Measurements from ENCODE around the gene HSPBP1.
A peak's percentile ranks its signal among the peaks of the same experiment; 100 is the strongest.

Gene HSPBP1

DNA sequence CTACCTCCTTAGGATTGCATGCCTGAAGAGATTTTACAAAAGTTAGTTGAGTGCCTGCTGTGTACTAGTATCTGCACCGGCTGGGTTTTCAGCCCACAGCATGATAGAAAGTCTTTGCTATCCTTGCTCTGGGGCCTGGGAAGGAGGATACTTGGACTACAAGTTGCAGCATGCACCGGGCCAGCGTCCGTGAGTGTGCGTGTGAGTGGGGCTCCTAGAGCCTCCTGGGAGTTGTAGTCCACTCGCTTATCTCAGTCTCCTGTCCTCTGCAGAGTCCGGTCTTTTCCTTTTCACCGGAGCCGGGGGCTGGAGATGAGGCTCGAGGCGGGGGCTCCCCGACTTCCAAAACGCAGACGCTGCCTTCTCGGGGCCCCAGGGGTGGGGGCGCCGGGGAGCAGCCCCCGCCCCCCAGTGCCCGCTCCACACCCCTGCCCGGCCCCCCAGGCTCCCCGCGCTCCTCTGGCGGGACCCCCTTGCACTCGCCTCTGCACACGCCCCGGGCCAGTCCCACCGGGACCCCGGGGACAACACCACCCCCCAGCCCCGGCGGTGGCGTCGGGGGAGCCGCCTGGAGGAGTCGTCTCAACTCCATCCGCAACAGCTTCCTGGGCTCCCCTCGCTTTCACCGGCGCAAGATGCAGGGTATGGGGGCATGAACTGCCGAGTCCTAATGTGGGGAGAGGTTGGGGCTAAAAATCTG is 24.5 kb upstream of the HSPBP1 start:
- no peak for DNase-seq

DNA sequence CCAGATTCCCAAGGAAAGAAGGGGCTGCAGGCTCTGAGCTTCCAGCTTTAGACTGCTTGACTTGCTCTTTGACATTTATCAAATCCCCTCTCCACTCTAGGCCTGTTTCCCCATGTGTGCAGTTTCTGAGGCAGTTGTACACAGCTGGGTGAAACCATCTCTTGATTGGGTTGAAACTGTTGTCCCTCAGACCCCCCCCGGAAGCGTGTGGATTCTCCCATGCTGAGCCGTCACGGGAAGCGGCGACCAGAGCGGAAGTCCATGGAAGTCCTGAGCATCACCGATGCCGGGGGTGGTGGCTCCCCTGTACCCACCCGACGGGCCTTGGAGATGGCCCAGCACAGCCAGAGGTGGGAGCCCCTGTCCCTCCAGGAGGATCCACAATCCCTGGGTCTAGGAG is 23.6 kb upstream of the HSPBP1 start:
- DNase-seq = no peak

DNA sequence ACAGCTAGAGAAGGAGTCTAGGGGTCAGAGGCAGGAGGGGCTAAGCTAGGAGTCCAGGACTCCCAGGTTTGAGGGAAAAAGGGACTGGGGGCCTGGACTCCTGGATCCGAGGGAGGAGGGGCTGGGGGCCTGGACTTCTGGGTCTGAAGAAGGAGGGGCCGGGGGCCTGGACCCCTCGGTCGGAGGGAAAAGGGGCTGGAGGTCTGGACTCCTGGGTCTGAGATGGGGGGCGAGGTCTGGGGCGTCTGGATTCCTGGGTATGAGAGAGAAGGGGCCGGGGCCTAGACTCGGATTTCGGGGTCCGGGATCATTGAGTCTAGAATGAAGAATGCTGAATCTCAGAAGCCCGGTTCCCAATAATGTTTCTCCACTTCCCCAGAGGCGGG is 22.4 kb upstream of the HSPBP1 start:
- DNase-seq = no peak

DNA sequence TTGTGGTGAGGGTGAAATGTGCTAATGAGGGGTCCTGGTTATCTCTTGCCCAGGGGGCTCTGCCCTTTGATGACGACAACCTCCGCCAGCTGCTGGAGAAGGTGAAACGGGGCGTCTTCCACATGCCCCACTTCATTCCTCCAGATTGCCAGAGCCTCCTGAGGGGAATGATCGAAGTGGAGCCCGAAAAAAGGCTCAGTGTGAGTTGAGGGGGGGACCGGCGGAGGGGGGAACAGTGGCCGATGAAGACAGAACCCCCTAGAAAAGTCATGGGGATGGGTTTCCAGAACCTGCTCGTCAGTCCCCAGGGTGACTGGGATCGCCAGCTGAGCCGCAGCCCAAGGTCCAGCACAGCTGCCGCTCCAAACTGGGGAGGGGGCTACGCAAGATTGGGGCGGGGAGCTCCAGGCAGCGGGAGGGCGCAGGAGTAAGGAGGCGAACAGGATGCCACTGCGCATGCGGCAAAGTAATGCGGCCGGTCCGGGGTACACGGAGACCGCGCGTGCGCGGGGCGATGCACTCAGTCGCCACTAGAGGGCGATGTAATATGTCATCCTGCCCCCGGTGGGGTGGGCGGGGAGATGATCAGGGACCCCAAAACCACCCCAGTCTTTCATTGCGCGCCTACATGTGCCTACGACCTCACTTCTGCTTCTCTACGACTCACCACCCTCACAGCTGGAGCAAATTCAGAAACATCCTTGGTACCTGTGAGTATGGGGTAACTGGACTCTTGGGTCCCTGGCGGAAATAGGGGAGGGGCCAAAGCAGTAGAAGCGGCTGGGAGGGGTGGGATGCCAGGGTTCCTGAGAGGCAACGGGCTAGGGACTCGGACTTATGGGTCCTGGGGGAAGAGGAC is 21.8 kb upstream of the HSPBP1 start:
- DNase-seq = peak; percentile 93

DNA sequence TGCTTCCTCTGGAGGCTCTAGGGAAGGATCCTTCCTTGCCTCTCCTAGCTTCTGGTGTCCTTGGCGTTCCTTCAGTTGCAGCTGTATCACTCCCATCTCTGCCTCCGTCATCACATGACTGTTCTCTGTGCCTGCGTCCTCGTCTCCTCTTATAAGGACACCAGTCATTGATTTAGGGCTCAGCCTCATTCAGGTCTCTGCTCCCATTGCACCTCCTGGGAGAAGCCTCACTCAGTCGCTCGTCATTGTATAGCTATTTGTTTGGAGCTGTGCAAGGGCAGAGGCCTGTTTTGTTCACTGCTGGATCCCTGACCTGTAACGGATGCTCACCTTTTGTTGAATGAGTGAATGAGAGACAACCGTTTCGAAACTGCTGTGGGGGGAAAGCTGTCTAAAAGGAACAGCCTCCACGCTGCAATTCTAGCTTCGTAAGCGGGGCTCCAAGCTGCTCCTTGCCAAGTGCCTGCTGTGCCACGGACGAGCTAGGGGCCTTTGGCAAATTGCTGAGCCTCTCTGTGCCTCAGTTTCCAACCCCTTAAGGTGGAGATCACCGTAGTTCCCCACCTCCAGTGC is 21.1 kb upstream of the HSPBP1 start:
- DNase-seq = no peak

DNA sequence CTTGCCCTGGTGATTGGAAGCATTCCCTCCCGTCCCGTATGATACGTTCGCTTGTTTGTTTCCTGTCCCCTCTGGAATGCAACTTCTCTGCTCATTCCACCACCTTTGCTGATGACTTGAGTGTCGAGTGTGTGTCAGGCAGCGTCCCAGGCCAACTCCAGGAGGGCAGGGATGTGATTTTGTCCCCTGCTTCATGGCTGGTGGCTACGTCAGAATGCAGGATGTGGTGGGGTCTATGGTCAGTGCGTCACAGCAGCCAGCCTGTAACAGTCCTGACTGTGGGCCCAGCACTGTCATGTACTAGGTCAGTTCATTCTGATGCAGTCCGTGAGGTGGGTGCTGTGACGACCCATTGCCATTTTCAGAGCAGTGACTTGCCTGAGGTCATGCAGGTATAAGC is 20.1 kb upstream of the HSPBP1 start:
- DNase-seq = no peak

DNA sequence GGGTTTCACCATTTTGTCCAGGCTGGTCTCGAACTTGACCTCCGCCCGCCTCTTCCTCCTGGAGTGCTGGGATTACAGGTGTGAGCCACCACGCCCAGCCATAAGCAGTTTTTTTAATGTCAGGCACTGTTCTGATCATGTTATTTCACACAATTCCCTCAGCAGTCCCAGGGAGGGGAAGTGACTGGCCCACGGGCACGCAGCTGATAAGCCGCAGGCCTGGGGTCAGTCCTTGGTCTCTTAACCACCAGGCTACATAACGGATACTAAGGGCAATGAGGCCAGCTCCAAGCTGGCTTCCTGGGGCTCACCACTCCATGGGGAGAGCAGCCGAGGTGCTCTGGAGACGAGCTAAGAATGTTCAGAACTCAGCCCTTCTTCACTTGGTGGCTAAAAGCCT is 17.4 kb upstream of the HSPBP1 start:
- DNase-seq = no peak

DNA sequence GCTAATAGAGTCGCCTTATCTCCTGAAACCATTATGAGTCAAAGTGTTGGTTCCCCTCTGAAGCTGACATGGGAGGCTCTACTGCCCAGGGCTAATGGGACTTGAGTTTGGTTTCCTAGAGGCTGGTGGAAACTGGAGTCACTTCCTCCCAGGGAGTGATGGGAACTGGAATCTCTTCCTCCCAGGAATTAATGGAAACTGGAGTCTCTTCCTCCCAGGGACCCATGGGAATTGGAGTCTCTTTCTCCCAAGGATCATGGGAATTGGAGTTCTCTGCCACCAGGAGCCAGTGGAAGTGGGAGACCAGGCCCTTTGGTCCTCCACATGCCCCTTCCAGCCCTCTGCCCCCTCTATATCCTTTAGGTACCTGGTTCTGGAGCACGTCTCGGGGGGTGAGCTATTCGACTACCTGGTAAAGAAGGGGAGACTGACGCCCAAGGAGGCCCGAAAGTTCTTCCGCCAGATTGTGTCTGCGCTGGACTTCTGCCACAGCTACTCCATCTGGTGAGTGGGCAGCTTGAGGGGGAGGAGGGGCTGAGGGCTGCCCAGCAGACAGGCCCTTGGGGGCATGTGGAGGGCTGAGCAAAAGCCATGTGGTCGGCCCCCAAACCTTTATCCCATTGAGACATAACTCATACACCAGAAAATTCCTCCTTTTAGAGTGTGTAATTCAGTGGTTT is 9.3 kb upstream of the HSPBP1 start:
- DNase-seq = no peak

DNA sequence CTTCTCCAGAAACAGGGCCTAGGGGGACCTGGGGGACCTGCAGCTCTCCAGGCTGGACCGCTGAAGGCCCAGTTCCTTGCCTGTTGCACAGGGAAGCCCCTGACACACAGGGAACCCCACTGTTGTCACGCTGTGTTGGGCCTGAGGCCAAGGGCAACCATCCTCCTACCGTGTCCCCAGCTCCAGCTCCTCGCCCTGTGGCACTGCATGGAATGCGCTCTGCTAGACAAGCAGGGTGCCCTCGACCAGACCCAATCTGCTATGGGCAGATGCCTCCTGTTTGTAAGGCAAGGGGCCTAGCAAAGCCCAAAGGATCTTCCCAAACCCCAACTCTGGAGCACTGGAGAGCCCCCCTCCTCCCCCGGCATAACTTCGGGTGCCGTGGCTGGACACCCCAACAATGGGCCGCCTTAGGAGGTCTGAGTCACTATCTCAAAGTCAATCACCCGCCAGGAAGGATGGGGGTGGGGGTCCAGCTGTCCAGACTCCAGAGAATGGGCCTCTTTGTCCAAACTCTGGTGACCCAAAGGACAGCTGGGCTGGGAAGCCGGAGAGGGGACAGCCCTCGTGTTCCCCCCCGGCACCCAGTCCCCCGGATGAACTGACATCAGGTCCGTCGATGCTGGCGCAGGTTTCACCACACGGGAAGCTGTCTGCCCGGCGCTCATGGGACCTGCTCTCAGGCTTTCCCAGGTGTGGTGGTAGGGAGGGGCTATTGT is 7.6 kb upstream of the HSPBP1 start:
- no peak for DNase-seq

DNA sequence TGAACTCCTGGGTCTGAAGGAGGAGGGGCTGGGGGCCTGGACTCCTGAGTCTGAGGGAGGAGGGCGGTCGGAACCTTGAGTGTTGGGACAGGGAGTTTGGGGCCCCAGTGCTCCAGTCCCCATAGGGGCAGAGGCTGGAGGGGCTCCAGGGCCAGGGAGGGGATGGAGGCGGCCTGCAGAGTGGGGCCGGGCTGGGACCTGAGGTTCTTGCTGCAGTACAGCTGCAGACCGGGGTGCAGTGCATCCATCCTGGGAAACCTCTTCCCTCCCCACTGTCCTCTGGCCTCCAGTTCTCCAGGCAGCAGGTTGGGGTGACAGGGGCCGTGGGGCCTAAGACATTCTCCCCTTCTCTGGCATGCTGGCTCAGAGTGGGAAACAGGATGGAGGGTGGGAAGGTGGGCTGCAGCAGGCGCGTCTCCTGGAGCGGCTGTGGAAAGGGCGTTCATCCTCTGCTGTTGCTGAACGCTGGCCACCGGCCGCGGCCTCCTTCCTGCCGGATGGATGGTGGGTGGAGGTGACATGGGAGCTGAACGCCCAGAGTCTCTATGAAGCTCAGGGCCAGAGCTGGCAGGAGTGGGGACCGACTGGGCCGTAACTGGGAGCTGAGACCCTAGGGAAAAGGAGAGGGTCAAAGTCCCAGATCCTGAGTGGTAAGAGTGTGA is 5.5 kb upstream of the HSPBP1 start:
- DNase-seq = no peak

DNA sequence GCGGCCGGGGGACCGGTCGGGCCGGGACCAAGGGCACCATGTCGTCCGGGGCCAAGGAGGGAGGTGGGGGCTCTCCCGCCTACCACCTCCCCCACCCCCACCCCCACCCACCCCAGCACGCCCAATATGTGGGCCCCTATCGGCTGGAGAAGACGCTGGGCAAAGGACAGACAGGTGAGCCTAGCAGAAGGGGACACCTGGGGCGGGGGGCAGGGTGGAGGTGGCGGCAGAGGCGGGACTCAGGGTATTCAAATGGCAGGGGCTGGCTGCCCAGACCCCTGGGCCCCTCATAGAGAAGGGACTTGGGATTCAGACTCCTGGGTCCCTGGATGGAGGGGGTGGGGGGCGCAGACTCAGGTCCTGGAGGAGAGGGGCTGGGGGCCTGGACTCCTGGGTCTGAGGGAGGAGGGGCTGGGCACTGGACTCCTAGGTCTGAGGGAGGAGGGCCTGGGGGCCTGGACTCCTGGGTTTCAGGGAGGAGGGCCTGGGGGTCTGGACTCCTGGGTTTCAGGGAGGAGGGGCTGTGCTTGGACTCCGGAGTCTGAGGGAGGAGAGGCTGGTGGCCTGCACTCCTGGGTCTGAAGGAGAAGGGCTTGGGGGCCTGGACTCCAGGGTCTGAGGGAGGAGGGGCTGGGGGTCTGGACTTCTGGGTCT is 4.6 kb upstream of the HSPBP1 start:
- DNase-seq = no peak

DNA sequence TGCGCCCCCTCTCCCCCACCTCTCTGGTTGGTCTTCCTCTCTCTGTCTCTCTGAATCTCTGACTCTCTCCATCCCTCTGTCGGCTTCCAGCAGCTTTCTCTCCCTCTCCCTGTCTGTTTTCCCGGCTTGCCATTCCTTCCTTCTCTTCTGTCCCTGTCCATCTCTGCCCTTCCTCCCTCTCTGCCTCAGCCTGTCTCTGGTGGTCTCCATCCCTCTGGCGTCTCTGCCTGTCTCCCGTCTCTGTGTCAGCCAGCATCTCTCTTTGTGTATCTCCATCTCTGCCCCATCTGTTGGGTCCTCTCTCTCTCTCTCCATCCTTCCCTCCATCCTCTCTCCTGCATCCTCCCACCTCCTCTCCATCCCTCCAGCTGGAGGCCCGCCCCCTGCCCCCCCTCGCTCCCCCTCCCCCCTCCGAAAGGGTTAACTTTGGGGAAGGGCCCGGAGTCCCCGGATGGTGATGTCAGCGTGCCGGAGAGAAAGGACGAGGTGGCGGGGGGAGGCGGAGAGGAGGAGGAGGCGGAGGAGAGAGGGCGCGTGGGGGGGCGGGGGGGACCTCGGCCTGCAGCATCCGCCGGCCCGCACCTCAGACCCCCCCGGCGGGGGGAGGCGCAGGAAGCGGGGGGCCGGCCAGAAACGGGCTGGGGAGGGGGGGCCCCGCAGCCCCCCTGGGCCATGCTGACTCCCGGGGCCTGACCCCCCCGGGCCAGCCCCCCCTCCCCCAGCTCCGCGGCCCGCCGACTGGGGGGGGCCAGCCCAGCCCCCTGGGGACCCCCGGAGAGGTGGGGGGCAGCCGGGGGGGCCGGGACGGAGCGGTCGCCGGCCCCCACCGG is 3.9 kb upstream of the HSPBP1 start, which contains the start of gene BRSK1:
BRSK1 (plus strand) TSS at position 450 of the 830 bp plus-strand sequence. CDS start 446 bp downstream, outside the sequence.
- DNase-seq = peak; percentile 87

DNA sequence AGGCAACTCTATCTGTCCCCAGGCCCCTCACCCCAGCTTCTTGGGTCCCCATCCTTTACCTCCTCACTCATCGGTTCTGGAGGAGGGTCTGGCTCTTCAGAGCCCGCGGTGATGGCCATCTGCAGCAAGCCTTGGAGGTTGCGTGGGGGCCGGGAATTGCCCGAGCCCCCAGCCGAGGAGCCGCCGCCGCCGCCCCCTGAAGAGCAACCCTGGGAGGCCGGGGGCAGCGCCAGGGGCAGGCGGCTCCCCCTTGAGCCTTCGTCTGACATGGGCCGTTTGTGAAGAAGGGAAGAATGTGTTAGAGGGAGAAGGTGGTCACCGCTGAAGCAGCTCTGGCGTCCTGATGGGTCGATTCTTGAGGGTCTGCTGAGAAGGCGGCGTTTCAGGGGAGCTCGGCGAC is 570 bp downstream of the HSPBP1 start:
- no peak for DNase-seq

DNA sequence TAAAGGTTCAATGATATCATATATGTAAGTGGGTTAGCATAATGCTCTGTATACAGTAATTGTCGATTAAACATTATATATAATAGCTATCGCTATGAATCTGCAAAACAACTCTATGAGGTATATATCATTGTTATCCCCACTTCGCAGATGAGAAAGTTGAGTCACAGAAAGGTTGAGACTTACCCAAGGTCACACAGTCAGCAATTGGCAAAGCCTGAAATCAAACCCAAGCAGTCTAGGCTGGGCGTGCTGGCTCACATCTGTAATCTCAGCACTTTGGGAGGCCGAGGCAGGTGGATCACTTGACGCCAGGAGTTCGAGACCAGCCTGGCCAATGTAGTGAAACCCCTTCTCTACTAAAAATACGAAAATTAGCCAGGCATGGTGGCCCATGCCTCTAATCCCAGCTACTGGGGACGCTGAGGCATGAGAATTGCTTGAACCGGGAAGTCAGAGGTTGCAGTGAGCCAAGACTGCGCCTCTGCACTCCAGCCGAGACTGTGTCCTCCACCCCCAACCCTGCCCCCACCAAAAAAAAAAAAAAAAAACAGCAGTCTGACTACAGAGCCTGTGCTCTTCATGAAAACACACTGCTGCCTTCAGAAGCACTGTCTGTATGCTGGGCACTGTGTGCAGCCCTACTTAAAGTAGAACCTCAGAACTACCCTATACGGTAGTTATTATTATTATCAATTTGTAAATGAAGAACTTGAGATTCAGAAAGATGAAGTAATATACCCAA is 1.3 kb downstream of the HSPBP1 start:
- no peak for DNase-seq

DNA sequence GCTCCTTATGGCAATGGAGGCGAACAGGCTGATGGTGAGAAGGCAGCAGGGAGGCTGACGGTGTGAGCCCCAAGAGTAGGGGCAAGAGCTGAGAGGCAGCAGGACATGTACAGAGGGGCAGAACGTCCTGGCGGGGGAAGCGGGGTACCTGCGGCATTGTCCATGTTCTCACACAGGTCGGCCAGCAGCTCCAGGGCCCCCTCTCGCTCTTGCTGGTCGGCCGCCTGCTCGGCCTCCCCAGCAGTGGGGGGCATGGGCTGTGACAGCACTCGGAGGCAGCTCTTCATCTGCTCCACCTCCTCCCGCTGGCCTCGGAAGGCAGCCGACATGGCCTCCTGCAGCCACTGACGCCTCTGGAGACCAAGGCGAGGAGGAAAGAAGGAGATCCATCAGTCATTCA is 2.4 kb downstream of the HSPBP1 start:
- no peak for DNase-seq

DNA sequence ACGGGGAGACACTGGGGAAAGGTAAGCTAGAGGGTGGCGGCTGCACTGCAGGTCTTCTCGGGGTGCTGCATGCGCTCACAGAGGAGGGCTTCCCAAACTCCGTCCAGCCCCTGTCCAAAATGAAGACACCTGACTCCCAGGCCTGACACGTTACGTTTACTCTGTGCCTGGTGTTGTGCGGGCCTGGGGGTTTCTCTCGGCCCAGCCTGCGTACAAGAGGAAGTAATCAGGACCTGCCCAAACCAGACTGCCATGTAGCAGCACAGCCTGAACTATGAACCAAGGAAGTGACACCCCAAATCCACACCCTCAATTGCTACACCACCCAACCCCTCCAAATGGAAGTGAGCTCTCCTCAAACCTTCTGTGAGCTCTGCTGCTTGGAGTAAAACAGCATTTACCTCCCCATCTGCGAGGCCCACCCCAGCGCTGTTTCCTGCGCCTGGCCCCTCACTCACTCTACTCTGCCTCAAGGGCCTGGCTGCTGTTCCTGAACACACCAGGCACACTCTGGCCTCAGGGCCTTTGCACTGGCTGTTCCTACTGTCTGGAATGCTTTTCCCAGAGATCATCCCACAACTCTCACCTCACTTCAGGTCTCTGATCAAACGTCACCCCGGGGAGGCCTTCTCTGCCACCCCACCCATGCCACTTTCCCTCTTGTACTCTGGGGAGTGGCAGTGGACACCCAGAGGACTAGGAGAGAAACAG is 3.0 kb downstream of the HSPBP1 start:
- DNase-seq = no peak

DNA sequence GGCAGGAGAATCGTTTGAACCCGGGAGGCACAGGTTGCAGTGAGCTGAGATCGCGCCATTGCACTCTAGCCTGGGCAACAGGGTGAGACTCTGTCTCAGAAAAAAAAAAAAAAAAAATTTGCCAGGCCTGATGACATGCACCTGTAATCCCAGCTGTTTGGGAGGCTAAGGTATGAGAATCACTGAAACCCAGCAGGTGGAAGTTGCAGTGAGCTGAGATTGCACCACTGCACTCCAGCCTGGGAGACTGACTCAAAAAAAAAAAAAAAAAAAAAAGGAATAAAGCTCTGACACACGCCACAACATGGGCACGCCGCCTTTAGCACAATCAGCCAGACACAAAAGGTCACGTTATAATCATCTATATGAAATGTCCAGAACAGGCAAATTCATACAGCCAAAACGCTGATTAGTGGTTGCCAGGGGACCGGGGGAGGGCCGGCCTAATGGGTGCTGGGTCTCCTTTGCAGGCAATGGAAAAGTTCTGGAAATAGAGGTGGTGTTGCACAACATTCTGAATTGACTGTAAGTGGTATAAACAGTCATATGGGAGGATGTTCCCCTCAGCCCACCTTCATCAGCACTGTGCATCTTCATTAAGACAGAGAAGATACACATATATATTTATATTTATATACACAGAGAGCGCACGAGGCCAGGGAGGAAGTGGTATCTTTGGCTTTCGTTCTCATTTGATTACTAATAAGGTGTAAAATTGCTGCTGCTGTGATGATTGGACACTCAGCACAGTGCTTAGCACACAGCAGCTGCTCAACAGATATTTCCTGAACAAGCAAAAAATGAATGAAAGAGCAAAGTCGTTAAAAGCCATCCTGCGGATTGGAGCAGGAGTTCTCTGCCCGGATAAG is 3.8 kb downstream of the HSPBP1 start:
- no peak for DNase-seq

Measured in femur (tissue), 1 donor.